SK-N-SH treated with all-trans-retinoic acid at 6 μM for 48 hours (cell line): ENCODE measurements around the gene GRIK4.

Source experiments
- ATAC-seq: fragments of 200-7000 bp; cut with Tn5 transposase; 3 replicates; pipeline ENCODE4 v1.9.1; 2020; ENCODE audit warnings: mild to moderate bottlenecking, moderate library complexity
- BACH2 ChIP-seq: fragments of 250-450 bp; sonication (Bioruptor Pico); IDR thresholded peaks from 2 replicates; pipeline ENCODE4 v1.9.0; 2021; ENCODE audit warnings: mild to moderate bottlenecking, borderline replicate concordance
- CSDC2 ChIP-seq: fragments of 250-450 bp; sonication (Bioruptor Pico); IDR thresholded peaks from 2 replicates; pipeline ENCODE4 v1.5.0; 2020; ENCODE audit warnings: mild to moderate bottlenecking, moderate library complexity
- ESRRG ChIP-seq: fragments of 250-450 bp; sonication (Bioruptor Pico); IDR thresholded peaks from 2 replicates; pipeline ENCODE4 v1.6.1; 2021; ENCODE audit warnings: mild to moderate bottlenecking
- GLIS3 ChIP-seq: fragments of 250-450 bp; sonication (Bioruptor Pico); IDR thresholded peaks from 2 replicates; pipeline ENCODE4 v1.5.0; 2020; ENCODE audit warnings: mild to moderate bottlenecking, moderate library complexity
- ISL1 ChIP-seq: fragments of 250-450 bp; sonication (Bioruptor Pico); IDR thresholded peaks from 2 replicates; pipeline ENCODE4 v2.1.2; 2022; ENCODE audit warnings: mild to moderate bottlenecking, moderate library complexity
- OSR1 ChIP-seq: fragments of 250-450 bp; sonication (Bioruptor Pico); IDR thresholded peaks from 2 replicates; pipeline ENCODE4 v1.8.0; 2022; ENCODE audit warnings: moderate library complexity, mild to moderate bottlenecking, inconsistent platforms
- RARB ChIP-seq: fragments of 250-450 bp; sonication (Bioruptor Pico); IDR thresholded peaks from 2 replicates; pipeline ENCODE4 v1.8.0; 2021; ENCODE audit warnings: mild to moderate bottlenecking, moderate library complexity
- TCF4 ChIP-seq: fragments of 250-450 bp; sonication (Bioruptor Pico); IDR thresholded peaks from 2 replicates; pipeline ENCODE4 v1.8.0; 2021; ENCODE audit warnings: mild to moderate bottlenecking, moderate library complexity, borderline replicate concordance
- TOX ChIP-seq: fragments of 250-450 bp; sonication (Bioruptor Pico); IDR thresholded peaks from 2 replicates; pipeline ENCODE4 v1.8.0; 2021; ENCODE audit warnings: mild to moderate bottlenecking, moderate library complexity, borderline replicate concordance
- TSHZ2 ChIP-seq: fragments of 250-450 bp; sonication (Bioruptor Pico); IDR thresholded peaks from 2 replicates; pipeline ENCODE4 v1.5.0; 2020; ENCODE audit warnings: mild to moderate bottlenecking, moderate library complexity
- ZFP30 ChIP-seq: fragments of 450-650 bp; formaldehyde crosslinking; IDR thresholded peaks from 2 replicates; pipeline ENCODE4 v1.5.0; 2022; ENCODE audit warnings: mild to moderate bottlenecking, moderate library complexity
- ZNF565 ChIP-seq: fragments of 450-650 bp; formaldehyde crosslinking; conservative IDR thresholded peaks from 2 replicates; pipeline ENCODE4 v1.5.0; 2020; ENCODE audit warnings: low read depth, mild to moderate bottlenecking, moderate library complexity
- TF ChIP-seq, protein P1 (sequence below): fragments of 250-450 bp; sonication (Bioruptor Pico); IDR thresholded peaks from 2 replicates; pipeline ENCODE4 v1.8.0; 2020; ENCODE audit warnings: mild to moderate bottlenecking, moderate library complexity, borderline replicate concordance
- TF ChIP-seq, protein P2 (sequence below): fragments of 250-450 bp; sonication (Bioruptor Pico); IDR thresholded peaks from 2 replicates; pipeline ENCODE4 v1.5.1; 2020; ENCODE audit warnings: low read depth, mild to moderate bottlenecking, moderate library complexity
- TF ChIP-seq, protein P3 (sequence below): fragments of 250-450 bp; sonication (Bioruptor Pico); IDR thresholded peaks from 2 replicates; pipeline ENCODE4 v1.8.0; 2021; ENCODE audit warnings: low read depth, mild to moderate bottlenecking, moderate library complexity, borderline replicate concordance

The GRIK4 gene

DNA sequence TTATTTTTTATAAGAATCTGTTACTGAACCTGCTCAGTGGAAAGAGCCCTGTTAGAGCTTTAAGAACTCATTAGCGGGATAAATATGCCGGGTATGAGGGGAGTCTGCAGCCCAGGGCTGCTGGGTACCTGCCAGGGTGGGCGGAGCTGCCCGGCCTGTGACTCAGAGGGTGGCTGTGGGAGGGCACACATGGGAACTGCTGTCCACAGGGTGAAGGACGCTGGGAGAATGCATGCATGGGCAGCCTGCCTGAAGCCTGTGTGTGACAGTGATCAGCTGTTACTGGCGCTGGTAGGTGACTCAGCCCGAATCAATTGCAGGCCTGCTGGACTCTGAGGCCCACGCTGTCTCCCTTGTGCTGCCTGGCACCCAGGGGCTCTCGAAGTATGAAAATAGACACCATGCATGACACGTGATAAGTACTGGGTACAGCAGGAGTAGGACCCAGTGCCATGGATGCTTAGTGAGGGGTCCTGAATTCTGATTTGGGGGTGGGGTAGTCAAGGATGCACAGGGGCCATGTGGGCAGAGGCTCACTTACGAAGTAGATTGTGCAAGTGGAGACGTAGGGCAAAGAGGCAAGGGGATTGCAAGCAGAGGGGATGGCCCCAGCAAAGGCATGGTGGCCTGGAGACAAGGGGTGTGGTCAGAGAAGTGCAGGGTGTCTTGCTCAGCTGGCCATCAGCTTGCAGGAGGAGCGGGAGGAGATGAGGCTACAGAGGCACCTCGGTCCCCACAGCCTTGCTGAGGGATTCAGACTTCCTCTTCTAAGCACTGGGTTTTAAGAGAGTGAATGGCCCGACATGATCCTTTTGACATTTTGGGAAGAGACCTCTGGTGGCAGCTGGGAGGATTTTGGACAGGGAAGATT, 36.5 kb downstream of the GRIK4 start:
- TF ChIP-seq GLIS3 (CRISPR knock-in tag) (no peak), ESRRG (no peak), TCF4 (CRISPR knock-in tag) (peak; percentile 52; the same call in 1 of the 2 replicates), TSHZ2 (CRISPR knock-in tag) (peak; percentile 51; the same call in 1 of the 2 replicates), ZNF565 (CRISPR knock-in tag) (no peak)
- TF ChIP-seq, protein P1, sequence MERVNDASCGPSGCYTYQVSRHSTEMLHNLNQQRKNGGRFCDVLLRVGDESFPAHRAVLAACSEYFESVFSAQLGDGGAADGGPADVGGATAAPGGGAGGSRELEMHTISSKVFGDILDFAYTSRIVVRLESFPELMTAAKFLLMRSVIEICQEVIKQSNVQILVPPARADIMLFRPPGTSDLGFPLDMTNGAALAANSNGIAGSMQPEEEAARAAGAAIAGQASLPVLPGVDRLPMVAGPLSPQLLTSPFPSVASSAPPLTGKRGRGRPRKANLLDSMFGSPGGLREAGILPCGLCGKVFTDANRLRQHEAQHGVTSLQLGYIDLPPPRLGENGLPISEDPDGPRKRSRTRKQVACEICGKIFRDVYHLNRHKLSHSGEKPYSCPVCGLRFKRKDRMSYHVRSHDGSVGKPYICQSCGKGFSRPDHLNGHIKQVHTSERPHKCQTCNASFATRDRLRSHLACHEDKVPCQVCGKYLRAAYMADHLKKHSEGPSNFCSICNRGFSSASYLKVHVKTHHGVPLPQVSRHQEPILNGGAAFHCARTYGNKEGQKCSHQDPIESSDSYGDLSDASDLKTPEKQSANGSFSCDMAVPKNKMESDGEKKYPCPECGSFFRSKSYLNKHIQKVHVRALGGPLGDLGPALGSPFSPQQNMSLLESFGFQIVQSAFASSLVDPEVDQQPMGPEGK (CRISPR knock-in tag) = no peak
- peak; percentile 90 for ATAC-seq

DNA sequence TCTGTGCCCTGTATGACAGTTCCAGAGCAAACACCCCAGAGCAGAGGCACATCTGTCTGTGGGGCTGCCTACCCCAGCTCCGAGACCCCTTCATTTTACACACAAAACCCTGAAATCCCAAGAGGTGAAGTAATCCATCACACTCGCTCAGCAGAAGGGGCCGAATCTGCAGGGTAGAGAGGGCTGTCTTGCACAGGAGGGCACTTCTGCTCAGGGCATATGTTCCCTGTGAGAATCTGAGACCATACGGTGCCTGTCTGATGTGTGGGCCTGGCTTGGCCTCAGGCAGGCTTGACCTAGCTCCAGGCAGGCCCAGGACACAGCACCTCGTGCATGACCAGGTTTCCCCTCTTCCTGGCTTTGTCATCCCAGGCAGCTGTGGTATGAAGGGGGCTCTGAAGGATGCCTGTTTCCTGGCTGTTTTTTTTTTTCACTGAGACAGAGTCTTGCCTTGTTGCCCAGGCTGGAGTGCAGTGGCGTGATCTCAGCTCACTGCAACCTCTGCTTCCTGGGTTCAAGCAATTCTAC, 37.2 kb downstream of the GRIK4 start:
- ATAC-seq = no peak

GRCh38 chr11:120549346-120549745, 37.8 kb downstream of the GRIK4 start:
- TF ChIP-seq ISL1 (CRISPR knock-in tag) (no peak), BACH2 (CRISPR knock-in tag) (no peak), TOX (CRISPR knock-in tag) (no peak)
- TF ChIP-seq, protein P2, sequence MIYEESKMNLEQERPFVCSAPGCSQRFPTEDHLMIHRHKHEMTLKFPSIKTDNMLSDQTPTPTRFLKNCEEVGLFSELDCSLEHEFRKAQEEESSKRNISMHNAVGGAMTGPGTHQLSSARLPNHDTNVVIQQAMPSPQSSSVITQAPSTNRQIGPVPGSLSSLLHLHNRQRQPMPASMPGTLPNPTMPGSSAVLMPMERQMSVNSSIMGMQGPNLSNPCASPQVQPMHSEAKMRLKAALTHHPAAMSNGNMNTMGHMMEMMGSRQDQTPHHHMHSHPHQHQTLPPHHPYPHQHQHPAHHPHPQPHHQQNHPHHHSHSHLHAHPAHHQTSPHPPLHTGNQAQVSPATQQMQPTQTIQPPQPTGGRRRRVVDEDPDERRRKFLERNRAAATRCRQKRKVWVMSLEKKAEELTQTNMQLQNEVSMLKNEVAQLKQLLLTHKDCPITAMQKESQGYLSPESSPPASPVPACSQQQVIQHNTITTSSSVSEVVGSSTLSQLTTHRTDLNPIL = no peak
- ATAC-seq = no peak

More for the DNA sequence above, 37.2 kb downstream of the GRIK4 start:
- no peak for TF ChIP-seq ZFP30 (CRISPR knock-in tag)
- TF ChIP-seq, protein P2 = no peak
- TF ChIP-seq CSDC2 (CRISPR knock-in tag) = no peak
- TF ChIP-seq, protein P3, sequence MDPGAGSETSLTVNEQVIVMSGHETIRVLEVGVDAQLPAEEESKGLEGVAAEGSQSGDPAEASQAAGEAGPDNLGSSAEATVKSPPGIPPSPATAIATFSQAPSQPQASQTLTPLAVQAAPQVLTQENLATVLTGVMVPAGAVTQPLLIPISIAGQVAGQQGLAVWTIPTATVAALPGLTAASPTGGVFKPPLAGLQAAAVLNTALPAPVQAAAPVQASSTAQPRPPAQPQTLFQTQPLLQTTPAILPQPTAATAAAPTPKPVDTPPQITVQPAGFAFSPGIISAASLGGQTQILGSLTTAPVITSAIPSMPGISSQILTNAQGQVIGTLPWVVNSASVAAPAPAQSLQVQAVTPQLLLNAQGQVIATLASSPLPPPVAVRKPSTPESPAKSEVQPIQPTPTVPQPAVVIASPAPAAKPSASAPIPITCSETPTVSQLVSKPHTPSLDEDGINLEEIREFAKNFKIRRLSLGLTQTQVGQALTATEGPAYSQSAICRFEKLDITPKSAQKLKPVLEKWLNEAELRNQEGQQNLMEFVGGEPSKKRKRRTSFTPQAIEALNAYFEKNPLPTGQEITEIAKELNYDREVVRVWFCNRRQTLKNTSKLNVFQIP (CRISPR knock-in tag) = no peak
- no peak for TF ChIP-seq BACH2 (CRISPR knock-in tag)
- TF ChIP-seq RARB = no peak
- no peak for TF ChIP-seq OSR1 (CRISPR knock-in tag)
- TF ChIP-seq ESRRG = no peak
- TF ChIP-seq ISL1 (CRISPR knock-in tag) = no peak
- TF ChIP-seq TCF4 (CRISPR knock-in tag) = no peak

- ATAC-seq = no peak
- TF ChIP-seq TOX (CRISPR knock-in tag) (no peak), OSR1 (CRISPR knock-in tag) (no peak)
These were observed 38.5 kb downstream of the GRIK4 start for GRCh38 chr11:120550007-120550406.
